Immature natural killer cell (primary cell): ENCODE results near the gene GTPBP8. TPM values are rescaled to one million over a fixed set of nuclear protein-coding genes. Genes with fewer than 3 reads are reported as not detected.
"Not testable (repeated sequence)": the region's sequence is repeated elsewhere in the genome, so short reads cannot be mapped to it uniquely, and the experiment has no call there.

Experiments used
- DNase-seq, 3 donors: peaks; one replicate each; pipeline ENCODE4 v3.0.0; 2022; ENCODE audit warnings: mixed read lengths in 1 of 3
- H3K27ac Mint-ChIP-seq, 6 donors: one replicate each; pipeline ENCODE4 v1.8.0; 2020; ENCODE audit warnings: mixed read lengths in 6 of 6, mild to moderate bottlenecking in 5 of 6, inconsistent platforms in 4 of 6, moderate library complexity in 3 of 6
- H3K27me3 Mint-ChIP-seq, 3 donors: one replicate each; pipeline ENCODE4 v1.8.0; 2020 to 2021; ENCODE audit warnings: low read depth in 3 of 3, mild to moderate bottlenecking in 3 of 3, mixed read lengths in 3 of 3, moderate library complexity in 3 of 3, inconsistent platforms in 1 of 3
- H3K36me3 Mint-ChIP-seq, 3 donors: one replicate each; pipeline ENCODE4 v1.8.0; 2020; ENCODE audit warnings: mixed read lengths in 3 of 3, inconsistent platforms in 2 of 3, mild to moderate bottlenecking in 2 of 3
- H3K4me1 Mint-ChIP-seq, 2 donors: one replicate each; pipeline ENCODE4 v1.8.0; 2020; ENCODE audit warnings: inconsistent platforms in 2 of 2, mild to moderate bottlenecking in 2 of 2, mixed read lengths in 2 of 2, moderate library complexity in 1 of 2
- H3K4me3 Mint-ChIP-seq, 5 donors: one replicate each; pipeline ENCODE4 v1.8.0; 2020; ENCODE audit warnings: mild to moderate bottlenecking in 5 of 5, mixed read lengths in 5 of 5, inconsistent platforms in 3 of 5, moderate library complexity in 3 of 5
- H3K9me3 Mint-ChIP-seq, 6 donors: one replicate each; pipeline ENCODE4 v1.8.0; 2020; ENCODE audit warnings: mild to moderate bottlenecking in 6 of 6, mixed read lengths in 6 of 6, inconsistent platforms in 4 of 6, moderate library complexity in 3 of 6
- polyA plus RNA-seq, 3 donors: library from polyadenylated mRNA; unstranded; fragments of 300-500 nt; fragmentation: Illumina TruSeq; gene quantifications; one replicate each; pipeline ENCODE4 v1.2.3, GENCODE V29; 2021

Gene GTPBP8
- polyA plus RNA-seq, 3 donors from 2014 or later, result 14.5 to 34.9 (median 28.3) TPM

DNA sequence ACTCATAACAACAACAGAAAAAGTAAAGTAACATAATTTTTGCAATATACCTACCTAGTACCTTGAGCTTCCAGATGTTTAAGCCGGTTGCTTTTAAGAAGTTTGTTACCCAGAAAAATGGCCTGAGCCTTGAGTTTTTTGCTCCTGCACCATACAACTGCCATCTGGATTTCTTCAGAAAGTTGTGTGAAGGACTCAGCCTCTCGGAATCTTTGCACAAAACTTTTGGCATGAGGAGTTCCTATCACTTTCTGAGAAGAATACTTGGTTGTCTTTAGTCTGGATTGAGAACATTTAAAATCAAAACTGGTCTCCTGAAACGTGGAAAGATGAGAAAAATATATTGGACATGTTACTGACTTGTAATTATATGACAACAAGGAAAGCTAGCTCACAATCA lies 17.3 kb downstream of the GTPBP8 start:
- DNase-seq, result no peak
- Mint-ChIP-seq H3K4me1 (peaks cover 14 to 58% of the 10 kb centered on the region in 2 donors), H3K27me3 (peaks cover 0 to 2% (median 1%) of the 10 kb centered on the region in 3 donors), H3K27ac (peak overlapping the region in 2 of 6 donors; percentile 77 to 78), H3K36me3 (peaks cover 14 to 57% (median 43%) of the 10 kb centered on the region in 3 donors), H3K4me3 (no peak overlapping the region), H3K9me3 (no peaks in the 10 kb centered on the region)

- Mint-ChIP-seq H3K9me3 (no peaks in the 10 kb centered on the region), H3K4me1 (peaks cover 27 to 72% of the 10 kb centered on the region in 2 donors), H3K36me3 (peaks cover 7 to 44% (median 23%) of the 10 kb centered on the region in 3 donors), H3K27ac (peak overlapping the region; percentile 34 to 85 (median 62)), H3K4me3 (peak overlapping the region in 1 of 5 donors; percentile 34), H3K27me3 (peaks cover 0 to 1% (median 0%) of the 10 kb centered on the region in 3 donors)
- no peak for DNase-seq
Measured at GRCh38 chr3:113013593-113013992, 22.8 kb downstream of the GTPBP8 start.

GRCh38 chr3:113018536-113019181 lies 27.9 kb downstream of the GTPBP8 start:
- H3K27me3 Mint-ChIP-seq, result peaks cover 0 to 10% (median 6%) of the 10 kb centered on the region in 3 donors
- DNase-seq, result no peak
- H3K4me1 Mint-ChIP-seq, result peaks cover 42 to 67% of the 10 kb centered on the region in 2 donors
- H3K36me3 Mint-ChIP-seq, result peaks cover 0 to 10% (median 5%) of the 10 kb centered on the region in 3 donors
- peak overlapping the region; percentile 93 to 99 (median 98) for H3K27ac Mint-ChIP-seq
- peak overlapping the region; percentile 92 to 97 (median 96) for H3K4me3 Mint-ChIP-seq
- no peaks in the 10 kb centered on the region for H3K9me3 Mint-ChIP-seq

- Mint-ChIP-seq H3K27me3 (peaks cover 0 to 10% (median 6%) of the 10 kb centered on the region in 3 donors), H3K36me3 (peaks cover 0 to 7% (median 6%) of the 10 kb centered on the region in 3 donors), H3K4me3 (peak overlapping the region; percentile 92 to 97 (median 96)), H3K9me3 (no peaks in the 10 kb centered on the region), H3K4me1 (peaks cover 35 to 63% of the 10 kb centered on the region in 2 donors), H3K27ac (peak overlapping the region; percentile 93 to 99 (median 98))
- peak; percentile 86 to 90 (median 87) for DNase-seq
Measured at GRCh38 chr3:113019182-113020137, 28.7 kb downstream of the GTPBP8 start.

DNA sequence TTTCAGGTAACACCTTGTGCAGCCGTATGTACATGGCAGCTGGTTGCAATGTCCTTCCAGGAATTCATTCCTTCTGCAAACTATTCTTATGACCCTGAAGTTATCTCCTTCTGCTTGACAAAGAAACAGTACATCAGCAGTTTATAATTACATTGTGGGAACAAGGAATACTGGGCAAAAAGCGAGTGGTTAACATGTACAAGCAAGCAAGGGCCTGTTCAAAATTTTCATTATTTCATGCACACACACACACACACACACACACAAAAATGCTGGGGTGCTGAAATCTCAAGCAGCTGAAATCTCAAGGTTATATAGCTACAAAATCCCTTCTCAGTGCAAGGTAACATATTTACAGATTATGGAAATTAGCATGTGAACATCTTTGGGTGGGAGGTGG lies 30.7 kb downstream of the GTPBP8 start:
- no peak overlapping the region for H3K4me3 Mint-ChIP-seq
- H3K9me3 Mint-ChIP-seq, result no peaks in the 10 kb centered on the region
- peak overlapping the region in 1 of 6 donors; percentile 68 for H3K27ac Mint-ChIP-seq
- no peak for DNase-seq
- H3K4me1 Mint-ChIP-seq, result peaks cover 35 to 46% of the 10 kb centered on the region in 2 donors
- H3K27me3 Mint-ChIP-seq, result peaks cover 0 to 10% (median 6%) of the 10 kb centered on the region in 3 donors
- peaks cover 0 to 3% (median under 1%) of the 10 kb centered on the region in 3 donors for H3K36me3 Mint-ChIP-seq

- Mint-ChIP-seq H3K27me3 (peaks cover 0 to 2% (median 0%) of the 10 kb centered on the region in 3 donors), H3K9me3 (no peaks in the 10 kb centered on the region), H3K27ac (no peak overlapping the region)
Measured at GRCh38 chr3:113034011-113034410, 43.2 kb downstream of the GTPBP8 start.

DNA sequence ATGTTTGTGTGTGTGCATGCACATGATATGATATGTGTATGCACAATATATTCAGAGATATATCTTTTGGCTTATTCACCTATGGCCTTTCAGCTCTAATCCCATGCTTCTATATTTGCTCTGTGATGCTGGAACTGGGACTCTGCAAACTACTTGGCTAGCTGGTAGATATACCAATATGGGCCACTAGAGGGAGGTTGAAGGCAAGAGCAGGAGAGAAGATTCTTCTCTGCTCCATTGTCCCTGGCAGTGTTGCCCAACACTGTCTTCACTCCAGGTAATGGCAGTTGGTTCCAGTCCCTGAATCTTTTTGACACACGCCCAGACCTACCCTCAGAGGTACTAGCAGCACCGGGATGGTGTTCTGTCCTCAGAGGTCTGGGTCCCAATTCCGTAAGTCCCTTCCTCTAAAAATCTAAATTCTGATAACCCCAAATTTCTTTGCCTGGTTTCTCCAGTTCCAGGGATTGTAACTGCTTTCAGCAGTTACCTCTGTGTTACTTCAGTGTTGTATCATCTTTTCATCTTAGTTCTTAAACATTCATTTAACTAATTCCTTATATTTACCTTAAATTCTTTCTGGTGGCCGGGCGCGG lies 44.7 kb downstream of the GTPBP8 start:
- no peaks in the 10 kb centered on the region for H3K9me3 Mint-ChIP-seq
- H3K4me1 Mint-ChIP-seq, result no peaks in the 10 kb centered on the region
- H3K36me3 Mint-ChIP-seq, result no peaks in the 10 kb centered on the region
- no peak overlapping the region for H3K4me3 Mint-ChIP-seq
- H3K27ac Mint-ChIP-seq, result no peak overlapping the region
- DNase-seq, result peak; percentile 31 to 41 (median 39)
- peaks cover 0 to 2% (median 0%) of the 10 kb centered on the region in 3 donors for H3K27me3 Mint-ChIP-seq

More at GRCh38 chr3:113034011-113034410, 43.2 kb downstream of the GTPBP8 start:
- no peak for DNase-seq
- Mint-ChIP-seq H3K4me1 (no peaks in the 10 kb centered on the region), H3K36me3 (no peaks in the 10 kb centered on the region), H3K4me3 (no peak overlapping the region)

GRCh38 chr3:113038328-113038727 lies 47.5 kb downstream of the GTPBP8 start:
- no peaks in the 10 kb centered on the region for H3K9me3 Mint-ChIP-seq
- DNase-seq, result no peak
- no peaks in the 10 kb centered on the region for H3K36me3 Mint-ChIP-seq
- no peak overlapping the region for H3K27ac Mint-ChIP-seq
- no peak overlapping the region for H3K4me3 Mint-ChIP-seq
- H3K27me3 Mint-ChIP-seq, result peaks cover 0 to 3% (median 0%) of the 10 kb centered on the region in 3 donors
- no peaks in the 10 kb centered on the region for H3K4me1 Mint-ChIP-seq

GRCh38 chr3:113039546-113039945 lies 48.8 kb downstream of the GTPBP8 start:
- no peaks in the 10 kb centered on the region for H3K9me3 Mint-ChIP-seq
- H3K4me1 Mint-ChIP-seq, result no peaks in the 10 kb centered on the region
- peaks cover 0 to 3% (median 0%) of the 10 kb centered on the region in 3 donors for H3K27me3 Mint-ChIP-seq
- H3K36me3 Mint-ChIP-seq, result no peaks in the 10 kb centered on the region
- H3K4me3 Mint-ChIP-seq, result no peak overlapping the region
- no peak for DNase-seq
- H3K27ac Mint-ChIP-seq, result no peak overlapping the region

- no peak for DNase-seq
- Mint-ChIP-seq H3K27ac (peak overlapping the region in 1 of 6 donors; percentile 51), H3K36me3 (peaks cover 0 to 5% (median 4%) of the 10 kb centered on the region in 3 donors), H3K4me3 (no peak overlapping the region), H3K4me1 (peaks cover 0 to 4% of the 10 kb centered on the region in 2 donors), H3K27me3 (peaks cover 0 to 3% (median 0%) of the 10 kb centered on the region in 3 donors), H3K9me3 (peaks cover 0 to under 1% (median 0%) of the 10 kb centered on the region in 6 donors)
Measured at GRCh38 chr3:113040231-113040630, 49.4 kb downstream of the GTPBP8 start.

DNA sequence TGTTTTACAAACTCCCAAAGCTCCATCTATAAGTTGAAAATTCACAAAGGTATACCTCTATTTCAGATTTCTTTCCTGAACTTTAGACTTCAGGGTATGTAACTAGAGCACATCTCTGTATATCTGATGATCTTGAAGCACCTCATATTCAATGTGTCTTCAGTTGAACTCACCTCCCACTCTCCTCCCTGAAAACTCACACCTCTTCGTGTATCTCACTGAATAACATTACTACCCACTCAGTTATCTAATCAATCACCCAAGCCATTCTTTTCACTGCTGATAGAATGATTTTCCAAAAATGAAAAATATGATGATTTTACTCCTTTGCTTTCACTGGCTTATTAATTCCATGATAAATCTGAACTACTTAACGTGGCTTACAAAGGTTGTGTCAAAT lies 52.9 kb downstream of the GTPBP8 start:
- Mint-ChIP-seq H3K9me3 (peaks cover 0 to 2% (median 0%) of the 10 kb centered on the region in 6 donors), H3K27ac (no peak overlapping the region), H3K4me1 (peaks cover 0 to 5% of the 10 kb centered on the region in 2 donors), H3K4me3 (no peak overlapping the region), H3K27me3 (peaks cover 0 to 3% (median 0%) of the 10 kb centered on the region in 3 donors), H3K36me3 (peaks cover 0 to 10% (median 6%) of the 10 kb centered on the region in 3 donors)
- no peak for DNase-seq

DNA sequence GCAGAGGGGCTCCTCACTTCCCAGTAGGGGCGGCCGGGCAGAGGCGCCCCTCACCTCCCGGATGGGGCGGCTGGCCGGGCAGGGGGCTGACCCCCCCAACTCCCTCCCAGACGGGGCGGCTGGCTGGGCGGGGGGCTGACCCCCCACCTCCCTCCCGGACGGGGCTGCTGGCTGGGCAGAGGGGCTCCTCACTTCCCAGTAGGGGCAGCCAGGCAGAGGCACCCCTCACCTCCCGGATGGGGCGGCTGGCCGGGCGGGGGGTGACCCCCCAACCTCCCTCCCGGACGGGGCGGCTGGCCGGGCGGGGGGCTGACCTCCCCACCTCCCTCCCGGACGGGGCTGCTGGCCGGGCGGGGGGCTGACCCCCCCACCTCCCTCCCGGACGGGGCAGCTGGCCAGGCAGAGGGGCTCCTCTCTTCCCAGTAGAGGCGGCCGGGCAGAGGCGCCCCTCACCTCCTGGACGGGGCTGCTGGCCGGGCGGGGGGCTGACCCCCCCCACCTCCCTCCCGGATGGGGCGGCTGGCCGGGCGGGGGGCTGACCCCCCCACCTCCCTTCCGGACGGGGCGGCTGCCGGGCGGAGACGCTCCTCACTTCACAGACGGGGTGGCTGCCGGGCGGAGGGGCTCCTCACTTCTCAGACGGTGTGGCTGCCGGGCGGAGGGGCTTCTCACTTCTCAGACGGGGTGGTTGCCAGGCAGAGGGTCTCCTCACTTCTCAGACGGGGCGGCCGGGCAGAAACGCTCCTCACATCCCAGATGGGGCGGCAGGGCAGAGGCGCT lies 55.6 kb downstream of the GTPBP8 start:
- not testable (repeated sequence) for H3K4me1 Mint-ChIP-seq, H3K4me3 Mint-ChIP-seq, H3K36me3 Mint-ChIP-seq, H3K27ac Mint-ChIP-seq, DNase-seq, H3K9me3 Mint-ChIP-seq, H3K27me3 Mint-ChIP-seq

DNA sequence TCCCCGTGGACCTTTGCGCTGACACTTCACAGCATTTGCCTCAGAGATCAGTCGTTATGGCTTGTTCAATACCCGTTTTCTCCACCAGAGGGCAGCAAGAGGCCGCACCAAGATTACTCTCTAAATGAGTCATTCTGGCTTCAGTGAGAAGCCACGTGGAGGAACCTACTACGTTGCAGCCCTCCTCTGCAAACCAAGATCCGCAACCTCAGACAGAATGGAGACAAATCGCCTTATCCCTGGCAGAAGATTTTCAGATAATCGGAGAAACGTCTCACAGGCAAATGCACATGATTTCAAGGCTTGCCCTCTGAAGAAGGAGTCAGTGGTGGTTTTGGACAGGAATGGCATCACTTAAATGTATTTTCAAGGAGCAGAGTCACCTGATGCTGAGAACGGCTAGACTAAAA lies 60.5 kb downstream of the GTPBP8 start:
- Mint-ChIP-seq H3K9me3 (no peaks in the 10 kb centered on the region), H3K27me3 (peaks cover 0 to 2% (median 0%) of the 10 kb centered on the region in 3 donors), H3K36me3 (peaks cover 0 to 3% (median 0%) of the 10 kb centered on the region in 3 donors), H3K4me1 (peaks cover 0 to 2% of the 10 kb centered on the region in 2 donors), H3K27ac (no peak overlapping the region), H3K4me3 (no peak overlapping the region)
- peak; percentile 79 to 83 (median 80) for DNase-seq
